GM21717 (cell line): ENCODE results near the gene DIP2C.
A peak's percentile ranks its signal among the peaks of the same experiment; 100 is the strongest.
"Not testable (repeated sequence)": the region's sequence is repeated elsewhere in the genome, so short reads cannot be mapped to it uniquely, and the experiment has no call there.

Experiments used
- ATAC-seq: cut with Tn5 transposase; IDR thresholded peaks from one replicate; pipeline ENCODE4 v1.9.1; 2021; ENCODE audit warnings: mild to moderate bottlenecking, moderate library complexity; ENCODE audit not compliant: unreplicated experiment

The DIP2C gene

GRCh38 chr10:324593-324992 lies 364.9 kb downstream of the DIP2C start:
- ATAC-seq, result no peak

- peak; percentile 93 for ATAC-seq
Measured at GRCh38 chr10:323651-324293, 365.7 kb downstream of the DIP2C start.

- not testable (repeated sequence) for ATAC-seq
Measured at GRCh38 chr10:323046-323445, 366.4 kb downstream of the DIP2C start.

GRCh38 chr10:320771-321170 lies 368.7 kb downstream of the DIP2C start:
- ATAC-seq, result no peak

GRCh38 chr10:317926-318325 lies 371.5 kb downstream of the DIP2C start:
- no peak for ATAC-seq

GRCh38 chr10:317271-317769 lies 372.1 kb downstream of the DIP2C start:
- peak; percentile 97 for ATAC-seq

GRCh38 chr10:316390-316789 lies 373.1 kb downstream of the DIP2C start:
- ATAC-seq, result no peak

- ATAC-seq, result no peak
Measured at GRCh38 chr10:314871-315270, 374.6 kb downstream of the DIP2C start.

- no peak for ATAC-seq
Measured at GRCh38 chr10:314381-314780, 375.1 kb downstream of the DIP2C start.

- ATAC-seq, result no peak
Measured at GRCh38 chr10:311901-312665, 377.4 kb downstream of the DIP2C start.

GRCh38 chr10:310976-311639 lies 378.4 kb downstream of the DIP2C start:
- ATAC-seq, result no peak

GRCh38 chr10:310371-310770 lies 379.1 kb downstream of the DIP2C start:
- ATAC-seq, result no peak

GRCh38 chr10:308572-309085 lies 380.8 kb downstream of the DIP2C start:
- no peak for ATAC-seq

- ATAC-seq, result no peak
Measured at GRCh38 chr10:308101-308500, 381.4 kb downstream of the DIP2C start.

GRCh38 chr10:307659-308058 lies 381.8 kb downstream of the DIP2C start:
- no peak for ATAC-seq

GRCh38 chr10:306675-307185 lies 382.7 kb downstream of the DIP2C start:
- no peak for ATAC-seq

- no peak for ATAC-seq
Measured at GRCh38 chr10:306007-306674, 383.3 kb downstream of the DIP2C start.

- no peak for ATAC-seq
Measured at GRCh38 chr10:305034-305433, 384.4 kb downstream of the DIP2C start.

- ATAC-seq, result no peak
Measured at GRCh38 chr10:301536-301935, 387.9 kb downstream of the DIP2C start.

- ATAC-seq, result not testable (repeated sequence)
Measured at GRCh38 chr10:300580-300979, 388.9 kb downstream of the DIP2C start.

GRCh38 chr10:299969-300368 lies 389.5 kb downstream of the DIP2C start:
- ATAC-seq, result peak; percentile 64
